Glomerular visceral epithelial cell (primary cell): Measurements from ENCODE around the gene TSPEAR.
A peak's percentile ranks its signal among the peaks of the same experiment; 100 is the strongest.

Experiments
- DNase-seq: peaks from one replicate; pipeline ENCODE4 v3.0.0-alpha.2; 2016; ENCODE audit errors: extremely low spot score

Gene TSPEAR

GRCh38 chr21:44484498-44485253, 226.7 kb downstream of the TSPEAR start:
- no peak for DNase-seq

- no peak for DNase-seq
Observed at GRCh38 chr21:44483288-44484237, 227.8 kb downstream of the TSPEAR start.

- DNase-seq, result no peak
Observed at GRCh38 chr21:44482581-44483287, 228.6 kb downstream of the TSPEAR start.

GRCh38 chr21:44480200-44481053, 230.9 kb downstream of the TSPEAR start:
- no peak for DNase-seq

- DNase-seq, result peak; percentile 32
Observed at GRCh38 chr21:44479556-44480199, 231.7 kb downstream of the TSPEAR start.

- no peak for DNase-seq
Observed at GRCh38 chr21:44478801-44479167, 232.6 kb downstream of the TSPEAR start.

- DNase-seq, result no peak
Observed at GRCh38 chr21:44478124-44478800, 233.1 kb downstream of the TSPEAR start.

- no peak for DNase-seq
Observed at GRCh38 chr21:44477712-44478111, 233.7 kb downstream of the TSPEAR start.

- DNase-seq, result no peak
Observed at GRCh38 chr21:44477131-44477530, 234.2 kb downstream of the TSPEAR start.

- DNase-seq, result no peak
Observed at GRCh38 chr21:44475266-44475845, 236.0 kb downstream of the TSPEAR start.

GRCh38 chr21:44473915-44474555, 237.3 kb downstream of the TSPEAR start:
- DNase-seq, result no peak

GRCh38 chr21:44471996-44472395, 239.4 kb downstream of the TSPEAR start:
- DNase-seq, result no peak

GRCh38 chr21:44471341-44471740, 240.0 kb downstream of the TSPEAR start:
- no peak for DNase-seq

GRCh38 chr21:44467859-44468195, 243.5 kb downstream of the TSPEAR start:
- no peak for DNase-seq

- no peak for DNase-seq
Observed at GRCh38 chr21:44466996-44467858, 244.1 kb downstream of the TSPEAR start.

- no peak for DNase-seq
Observed at GRCh38 chr21:44466351-44466954, 244.9 kb downstream of the TSPEAR start.

GRCh38 chr21:44464351-44464750, 247.0 kb downstream of the TSPEAR start:
- DNase-seq, result no peak

GRCh38 chr21:44463724-44464123, 247.6 kb downstream of the TSPEAR start:
- DNase-seq, result no peak
